ENCODE results near the gene FMNL1. TPM values are rescaled to one million over a fixed set of nuclear protein-coding genes. Genes with fewer than 3 reads are reported as not detected.

FMNL1 gene
- total RNA-seq, 4 donors from 2014 or later = 0.22 to 5.2 (median 3.0) TPM

DNA sequence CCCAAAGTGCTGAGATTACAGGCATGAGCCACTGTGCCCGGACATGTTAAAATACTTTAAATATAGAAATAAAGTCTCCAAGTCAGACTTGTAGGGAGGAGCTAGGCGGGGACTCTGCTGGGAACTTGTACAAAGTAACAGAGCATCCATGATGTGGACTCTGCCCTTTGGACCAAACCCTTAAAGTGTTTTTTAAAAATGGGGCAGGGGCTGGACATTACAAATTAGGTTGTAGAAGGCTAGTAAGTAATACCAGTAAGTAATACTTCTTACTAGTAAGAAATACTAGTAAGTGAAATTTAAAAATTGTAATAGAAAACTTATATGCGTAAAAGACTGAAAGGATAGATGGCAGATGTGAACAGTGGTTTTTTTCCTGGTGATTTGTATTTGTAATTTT, 49.9 kb downstream of the FMNL1 start:
- intact Hi-C loops (cut with DNase I; ENCODE audit: low total_unique reads) = no loop called here
- H3K4me3 ChIP-seq = no peak overlapping the region
- TF ChIP-seq CTCF (IDR thresholded peaks at IDR 0.05 in 4 of 5, conservative IDR thresholded peaks at IDR 0.05 in 1 of 5) = no peak
- peak overlapping the region in 1 of 4 donors; percentile 1 for H3K27ac ChIP-seq
- H3K36me3 ChIP-seq = peaks cover 0 to 77% of the 10 kb centered on the region in 2 donors
- ATAC-seq (no peak), DNase-seq (no peak)
- no peaks in the 10 kb centered on the region for H3K27me3 ChIP-seq
- in situ Hi-C loops (cut with MboI; ENCODE audit: low sequenced_read_pairs in 4 of 4) = loop anchor here in 2 of 4 donors (10.0 kb wide), 3 partner anchors 53 to 113 kb away; no protein-coding TSS in a partner anchor
- no peaks in the 10 kb centered on the region for H3K9me3 ChIP-seq
- H3K4me1 ChIP-seq = peaks cover 6 to 16% of the 10 kb centered on the region in 2 donors

- intact Hi-C loops (cut with DNase I; ENCODE audit: low total_unique reads) (no loop called here), in situ Hi-C loops (cut with MboI; ENCODE audit: low sequenced_read_pairs in 4 of 4) (loop anchor here in 2 of 4 donors (10.0 kb wide), 3 partner anchors 51 to 111 kb away; no protein-coding TSS in a partner anchor)
- Histone ChIP-seq H3K9me3 (no peaks in the 10 kb centered on the region), H3K36me3 (peaks cover 0 to 58% of the 10 kb centered on the region in 2 donors), H3K4me1 (peaks cover 26 to 27% of the 10 kb centered on the region in 2 donors), H3K4me3 (no peak overlapping the region), H3K27ac (peak overlapping the region in 1 of 4 donors; percentile 3), H3K27me3 (no peaks in the 10 kb centered on the region)
- DNase-seq (no peak), ATAC-seq (no peak)
- TF ChIP-seq POLR2A (IDR thresholded peaks at IDR 0.05) = no peak
Observed at GRCh38 chr17:45273551-45273957, 51.9 kb downstream of the FMNL1 start.

- H3K27me3 ChIP-seq = no peaks in the 10 kb centered on the region
- H3K4me3 ChIP-seq = no peak overlapping the region
- intact Hi-C loops (cut with DNase I; ENCODE audit: low total_unique reads) (no loop called here), in situ Hi-C loops (cut with MboI; ENCODE audit: low sequenced_read_pairs in 4 of 4) (loop anchor here in 2 of 4 donors (10.0 kb wide), 3 partner anchors 51 to 111 kb away; no protein-coding TSS in a partner anchor)
- ATAC-seq (no peak), DNase-seq (no peak)
- no peak for TF ChIP-seq POLR2A (IDR thresholded peaks at IDR 0.05)
- no peak for TF ChIP-seq CTCF (IDR thresholded peaks at IDR 0.05 in 4 of 5, conservative IDR thresholded peaks at IDR 0.05 in 1 of 5)
- H3K9me3 ChIP-seq = no peaks in the 10 kb centered on the region
- peak overlapping the region in 1 of 4 donors; percentile 3 for H3K27ac ChIP-seq
- peaks cover 27% of the 10 kb centered on the region in 2 donors for H3K4me1 ChIP-seq
- H3K36me3 ChIP-seq = peaks cover 0 to 53% of the 10 kb centered on the region in 2 donors
Observed at GRCh38 chr17:45274033-45274432, 52.3 kb downstream of the FMNL1 start.

GRCh38 chr17:45276031-45276430, 54.3 kb downstream of the FMNL1 start:
- Histone ChIP-seq H3K27me3 (no peaks in the 10 kb centered on the region), H3K9me3 (no peaks in the 10 kb centered on the region), H3K36me3 (peaks cover 0 to 38% of the 10 kb centered on the region in 2 donors), H3K4me1 (peaks cover 41 to 44% of the 10 kb centered on the region in 2 donors), H3K4me3 (no peak overlapping the region), H3K27ac (peak overlapping the region; percentile 88 to 100 (median 97))
- ATAC-seq = peak in 1 of 2 donors; percentile 63
- in situ Hi-C loops (cut with MboI; ENCODE audit: low sequenced_read_pairs in 4 of 4) = loop anchor here (5.0 to 10.0 kb wide), 6 partner anchors 36 to 111 kb away; no protein-coding TSS in a partner anchor
- TF ChIP-seq POLR2A (IDR thresholded peaks at IDR 0.05) (no peak), CTCF (IDR thresholded peaks at IDR 0.05 in 4 of 5, conservative IDR thresholded peaks at IDR 0.05 in 1 of 5) (no peak)
- peak in 1 of 2 donors; percentile 65 for DNase-seq
- intact Hi-C loops (cut with DNase I; ENCODE audit: low total_unique reads) = loop anchor here (2.0 kb wide), 2 partner anchors 57 to 109 kb away; no protein-coding TSS in a partner anchor

DNA sequence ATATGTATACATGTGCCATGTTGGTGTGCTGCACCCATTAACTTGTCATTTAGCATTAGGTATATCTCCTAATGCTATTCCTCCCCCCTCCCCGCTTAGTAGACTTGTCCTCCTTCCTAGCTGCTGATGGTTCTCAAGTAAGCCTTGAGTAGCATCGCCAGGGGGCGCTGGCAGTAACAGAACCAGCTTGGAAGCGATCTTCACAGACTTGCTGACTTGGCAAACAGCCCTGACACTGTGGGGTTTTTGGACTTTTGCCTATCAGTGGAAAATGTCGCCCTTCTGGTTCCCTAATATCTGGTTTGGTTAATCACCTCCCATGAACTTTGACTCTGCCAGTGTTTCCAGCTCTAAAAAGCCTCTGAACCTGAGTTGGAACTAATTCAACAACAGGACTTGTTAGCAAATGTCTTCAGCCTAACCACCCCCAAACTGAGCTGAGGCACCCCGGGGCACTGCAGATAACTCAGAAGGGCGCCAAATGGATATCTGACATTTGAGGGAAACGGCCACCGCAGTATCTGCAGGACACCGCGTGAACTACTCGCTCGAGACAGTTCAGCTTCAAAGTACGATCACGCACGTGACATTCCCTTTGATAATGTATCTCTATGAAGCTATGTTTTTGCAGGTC, 55.6 kb downstream of the FMNL1 start:
- peak; percentile 81 to 92 (median 91) for TF ChIP-seq CTCF (IDR thresholded peaks at IDR 0.05 in 4 of 5, conservative IDR thresholded peaks at IDR 0.05 in 1 of 5)
- no peak for TF ChIP-seq POLR2A (IDR thresholded peaks at IDR 0.05)
- Histone ChIP-seq H3K27ac (peak overlapping the region; percentile 88 to 100 (median 97)), H3K36me3 (peaks cover 0 to 29% of the 10 kb centered on the region in 2 donors), H3K4me1 (peaks cover 46 to 51% of the 10 kb centered on the region in 2 donors), H3K27me3 (no peaks in the 10 kb centered on the region), H3K4me3 (no peak overlapping the region), H3K9me3 (no peaks in the 10 kb centered on the region)
- in situ Hi-C loops (cut with MboI; ENCODE audit: low sequenced_read_pairs in 4 of 4) (loop anchor here (5.0 to 10.0 kb wide), 6 partner anchors 35 to 110 kb away; no protein-coding TSS in a partner anchor), intact Hi-C loops (cut with DNase I; ENCODE audit: low total_unique reads) (loop anchor here (2.0 kb wide), 2 partner anchors 59 to 107 kb away; no protein-coding TSS in a partner anchor)
- DNase-seq (peak; percentile 82 to 93), ATAC-seq (peak; percentile 65 to 74)
